ENCODE measurements around the gene LAMB1.
"Not testable (repeated sequence)": the region's sequence is repeated elsewhere in the genome, so short reads cannot be mapped to it uniquely, and the experiment has no call there.

The LAMB1 gene

DNA sequence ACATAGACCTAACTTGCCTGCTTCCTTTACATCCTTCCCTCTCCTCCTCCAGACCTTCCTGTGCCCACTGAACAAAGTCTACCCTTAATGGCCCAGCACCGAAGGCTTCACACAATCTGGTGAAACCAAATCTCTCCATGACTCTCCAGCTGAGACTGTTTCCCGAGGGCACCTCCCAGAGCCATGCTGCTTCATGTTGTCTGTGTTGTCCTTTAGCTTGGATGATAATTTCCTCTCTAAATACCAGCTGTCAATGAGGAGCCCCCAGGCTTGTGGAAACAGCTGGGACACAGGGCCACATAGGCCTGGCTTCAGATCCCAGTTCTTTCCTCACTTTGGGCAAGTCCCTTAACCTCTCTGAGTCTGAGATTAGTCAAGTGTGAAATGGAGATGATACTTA is 57.6 kb downstream of the LAMB1 start:
- no peak for DNase-seq (ENCODE audit: low spot score)

- DNase-seq (ENCODE audit: low spot score), result no peak
Observed at GRCh38 chr7:107944411-107945169, 58.4 kb downstream of the LAMB1 start.

GRCh38 chr7:107943018-107943417 is 59.9 kb downstream of the LAMB1 start:
- no peak for DNase-seq (ENCODE audit: low spot score)

DNA sequence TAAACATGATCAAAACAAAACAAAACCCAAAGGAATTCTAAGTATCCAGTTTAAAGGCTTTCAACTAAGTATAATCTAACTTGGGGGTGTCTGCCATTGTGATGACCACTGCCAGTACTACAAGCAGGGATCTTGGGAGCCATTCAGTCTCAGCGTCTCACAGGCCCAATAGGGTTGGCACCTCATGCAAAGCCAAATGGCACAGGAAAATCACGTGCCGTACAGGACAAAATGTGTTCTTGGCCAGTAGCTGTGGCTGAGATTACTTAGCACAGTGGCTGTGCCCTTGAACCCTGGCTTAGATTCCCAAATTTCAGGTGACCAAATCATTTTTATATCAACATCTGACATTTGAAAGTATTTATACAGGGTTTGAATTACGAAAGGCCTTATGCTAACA is 62.0 kb downstream of the LAMB1 start:
- DNase-seq (ENCODE audit: low spot score), result no peak

DNA sequence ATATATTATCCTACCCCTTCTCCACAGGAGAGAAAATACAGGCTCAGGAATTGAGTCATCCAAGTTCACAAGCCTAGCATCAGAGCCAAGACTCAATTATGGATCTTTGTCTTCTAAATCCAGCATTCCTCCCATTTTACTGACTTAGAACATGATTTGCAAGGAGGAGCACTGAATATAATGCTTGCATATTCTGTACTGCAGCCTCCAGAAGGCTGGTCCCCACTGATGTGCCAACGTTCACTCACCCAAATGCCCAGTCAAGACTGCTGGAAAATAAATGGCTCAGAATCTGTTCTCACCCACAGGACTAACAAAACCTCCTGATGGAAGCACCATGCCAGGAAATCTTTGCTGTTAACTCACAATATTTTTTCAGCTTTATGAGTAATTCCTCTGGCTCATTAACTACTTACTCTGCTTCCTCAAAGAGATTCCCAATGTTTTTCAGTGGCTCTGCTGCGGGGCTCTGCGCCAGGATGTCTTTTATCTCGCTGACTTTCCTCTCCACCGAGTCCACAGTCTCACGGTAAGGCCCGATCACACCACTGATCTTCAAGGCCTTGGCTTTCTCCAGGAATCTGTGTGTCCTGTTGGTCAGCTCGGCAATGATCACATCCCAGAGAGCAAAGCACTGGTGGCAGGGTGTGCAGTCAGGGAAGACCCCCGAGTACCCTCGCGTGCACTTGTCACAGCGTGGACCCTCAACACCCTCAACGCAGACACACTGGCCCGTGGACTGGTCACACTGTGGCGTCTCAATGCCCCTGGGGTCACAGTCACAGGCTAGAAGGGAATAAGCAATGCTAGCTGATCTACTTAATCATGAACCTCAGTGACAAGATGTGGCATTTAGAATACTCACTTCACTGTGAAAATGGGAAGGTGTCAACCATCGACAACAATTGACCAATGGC is 63.1 kb downstream of the LAMB1 start:
- DNase-seq (ENCODE audit: low spot score), result no peak

- DNase-seq (ENCODE audit: low spot score), result no peak
Observed at GRCh38 chr7:107938456-107939250, 64.3 kb downstream of the LAMB1 start.

DNA sequence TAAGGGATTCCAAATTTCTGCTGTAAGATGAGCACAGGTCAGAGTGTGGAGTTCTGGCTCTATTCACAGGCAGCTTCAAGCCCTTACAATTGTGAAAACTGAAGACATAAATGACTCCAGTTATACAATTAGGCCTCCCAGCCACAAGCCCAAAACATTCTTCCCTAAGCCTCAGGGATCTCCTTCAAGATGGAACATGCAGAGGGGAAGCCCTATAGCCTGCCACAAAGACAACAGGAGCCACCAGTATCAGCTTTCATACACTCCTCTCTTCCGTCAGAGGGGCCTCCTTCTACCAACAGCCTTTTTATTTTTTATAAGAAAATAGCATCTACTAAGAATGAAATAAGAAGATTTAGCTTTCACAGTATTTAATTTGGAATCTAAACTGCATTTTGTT is 65.4 kb downstream of the LAMB1 start:
- DNase-seq (ENCODE audit: low spot score), result no peak

- DNase-seq (ENCODE audit: low spot score), result no peak
Observed at GRCh38 chr7:107936312-107936711, 66.6 kb downstream of the LAMB1 start.

DNA sequence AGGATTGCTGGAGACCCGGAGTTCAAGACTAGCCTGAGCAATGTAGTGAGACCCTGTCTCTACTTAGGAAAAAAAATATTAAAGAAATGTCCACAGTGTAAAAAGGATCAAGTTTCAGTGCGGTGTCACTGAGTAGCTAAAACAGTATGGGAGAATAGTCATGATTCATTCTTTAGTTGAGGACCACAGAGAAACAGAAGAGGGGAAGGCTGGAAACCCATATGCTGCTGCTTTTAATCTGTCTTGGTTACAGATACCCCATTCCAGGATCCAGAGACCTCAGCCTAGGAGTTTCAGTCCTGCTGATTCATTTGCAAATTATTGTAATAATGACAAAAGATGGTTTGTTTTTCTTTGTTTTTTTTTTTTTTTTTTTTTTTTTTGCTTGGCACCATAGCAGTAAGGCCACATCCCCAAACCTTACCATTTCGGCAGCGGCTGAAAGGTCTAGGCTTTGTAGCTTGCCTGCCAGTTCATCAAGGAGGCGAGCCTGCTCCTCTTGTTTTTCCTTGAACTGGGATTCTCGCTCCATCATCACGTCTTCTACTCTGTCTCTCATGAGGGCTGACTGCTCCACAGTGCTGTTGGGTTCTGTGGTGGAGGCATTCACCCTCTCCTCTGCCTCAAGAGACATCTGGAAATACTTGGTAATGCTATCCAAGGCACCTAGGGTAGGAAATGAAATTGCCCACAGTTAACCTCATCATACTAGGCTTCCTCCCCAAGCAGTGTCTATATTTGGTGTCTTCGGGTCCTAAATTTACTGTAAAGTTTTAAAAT is 67.8 kb downstream of the LAMB1 start:
- DNase-seq (ENCODE audit: low spot score), result no peak

DNA sequence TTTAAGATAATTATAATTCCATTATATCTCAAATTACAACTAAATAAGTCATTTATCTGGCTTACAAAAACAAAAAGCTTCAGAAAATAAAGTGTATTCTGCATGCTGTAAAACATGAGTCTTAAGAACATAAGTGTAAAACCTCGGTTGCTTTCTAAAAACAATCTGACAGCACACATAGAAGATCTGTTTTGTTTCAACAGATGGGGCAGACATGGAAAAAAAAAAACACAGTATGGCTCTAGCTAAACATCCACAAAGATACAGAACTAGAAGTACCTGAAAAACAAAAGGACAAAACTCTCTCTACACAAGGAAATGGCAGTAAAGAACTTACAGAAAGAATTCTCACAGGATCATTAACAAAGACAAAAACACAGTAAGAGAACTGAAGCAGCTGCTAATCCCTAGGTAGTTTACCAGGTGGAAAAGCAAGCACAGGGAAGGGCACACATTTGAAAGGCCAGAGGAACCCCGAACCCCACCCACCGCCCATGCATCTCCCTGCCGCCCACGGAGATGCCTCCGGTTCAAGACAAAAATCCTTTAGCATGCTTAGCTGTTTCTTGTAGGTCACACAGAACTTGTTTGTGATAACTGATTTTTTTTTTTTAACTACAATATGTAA is 69.5 kb downstream of the LAMB1 start:
- DNase-seq (ENCODE audit: low spot score), result no peak

DNA sequence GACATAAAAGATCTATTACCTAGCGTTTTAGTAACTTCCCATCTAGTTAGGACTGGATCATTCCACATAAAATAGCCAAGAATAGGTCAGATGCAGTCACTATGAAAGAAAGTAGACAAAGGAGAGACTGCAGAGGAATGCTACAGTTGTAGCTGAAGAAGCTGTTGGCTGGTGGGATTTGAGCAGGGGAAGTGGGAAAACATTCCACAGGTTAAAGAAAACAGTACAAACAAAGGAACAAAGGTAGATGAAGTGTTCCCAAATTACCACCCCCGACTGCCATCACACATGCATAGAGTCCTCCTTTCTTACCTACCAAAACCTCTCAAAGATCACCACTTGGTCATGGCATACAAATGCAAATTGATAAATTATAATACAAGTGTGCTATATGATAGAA is 70.2 kb downstream of the LAMB1 start:
- DNase-seq (ENCODE audit: low spot score), result no peak

DNA sequence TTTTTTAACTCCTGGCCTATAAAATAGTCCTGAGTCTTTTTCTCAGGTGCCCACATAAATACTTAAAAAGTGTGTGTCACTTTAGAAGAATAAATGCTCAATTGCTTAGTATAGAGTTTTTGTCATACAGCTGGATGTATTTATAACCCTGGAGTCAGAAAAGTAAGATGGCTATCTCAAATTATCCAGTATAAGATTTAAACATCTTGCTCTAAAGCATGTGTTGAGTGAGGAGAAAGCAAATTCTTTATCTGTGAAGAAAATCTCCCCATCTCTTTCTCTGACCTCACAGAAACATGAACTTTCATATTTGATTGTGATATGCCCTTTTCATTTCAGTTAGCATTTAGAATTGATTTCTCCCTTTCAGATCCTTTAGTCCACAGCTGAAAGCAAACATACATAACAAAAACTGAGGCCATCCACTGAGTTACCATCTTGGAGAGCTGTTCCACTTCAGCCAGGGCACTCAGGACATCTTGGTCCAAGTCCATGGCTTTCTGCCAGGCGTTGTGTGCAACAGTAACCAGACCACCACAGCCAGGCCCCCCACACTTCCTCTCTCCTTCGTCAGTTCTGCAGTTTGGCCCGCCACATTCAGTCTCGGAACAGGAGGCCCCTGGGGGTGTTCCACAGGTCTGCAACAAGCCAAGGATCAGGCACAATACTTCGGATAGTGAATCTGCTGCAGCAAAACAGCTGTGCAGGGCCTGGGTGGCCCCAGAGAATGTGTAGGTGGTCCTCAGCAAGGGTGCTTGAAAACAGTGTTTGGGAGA is 71.0 kb downstream of the LAMB1 start:
- no peak for DNase-seq (ENCODE audit: low spot score)

- DNase-seq (ENCODE audit: low spot score), result no peak
Observed at GRCh38 chr7:107926481-107926880, 76.5 kb downstream of the LAMB1 start.

DNA sequence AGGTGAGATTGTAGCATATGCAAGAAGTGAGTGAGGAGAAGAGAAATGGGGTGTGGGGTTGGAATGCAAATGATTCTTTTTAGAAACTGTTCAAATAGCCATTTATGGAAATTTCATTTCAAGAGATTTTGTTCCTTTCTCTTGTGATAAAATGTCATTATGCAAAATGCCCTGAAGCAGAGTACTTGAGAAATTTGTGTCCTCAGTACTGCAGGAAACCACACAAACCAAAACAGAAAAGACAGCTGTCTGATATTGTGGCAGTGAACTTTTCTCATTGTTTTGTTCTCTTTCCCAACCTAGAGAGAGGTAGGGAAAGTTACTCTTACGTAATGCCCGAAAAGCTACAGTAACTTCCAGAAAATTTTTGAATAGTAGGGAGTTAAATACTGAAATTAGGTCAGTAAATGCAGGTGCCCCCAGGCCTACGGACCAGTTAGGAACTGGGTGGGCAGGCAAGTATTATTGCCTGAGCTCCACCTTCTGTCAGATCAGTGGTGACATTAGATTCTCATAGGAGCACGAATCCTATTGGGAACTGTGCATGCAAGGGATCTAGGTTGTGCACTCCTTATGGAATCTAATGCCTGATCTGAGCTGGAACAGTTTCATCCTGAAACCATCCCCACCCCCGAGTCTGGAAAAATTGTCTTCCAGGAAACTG is 78.0 kb downstream of the LAMB1 start:
- DNase-seq (ENCODE audit: low spot score), result no peak

DNA sequence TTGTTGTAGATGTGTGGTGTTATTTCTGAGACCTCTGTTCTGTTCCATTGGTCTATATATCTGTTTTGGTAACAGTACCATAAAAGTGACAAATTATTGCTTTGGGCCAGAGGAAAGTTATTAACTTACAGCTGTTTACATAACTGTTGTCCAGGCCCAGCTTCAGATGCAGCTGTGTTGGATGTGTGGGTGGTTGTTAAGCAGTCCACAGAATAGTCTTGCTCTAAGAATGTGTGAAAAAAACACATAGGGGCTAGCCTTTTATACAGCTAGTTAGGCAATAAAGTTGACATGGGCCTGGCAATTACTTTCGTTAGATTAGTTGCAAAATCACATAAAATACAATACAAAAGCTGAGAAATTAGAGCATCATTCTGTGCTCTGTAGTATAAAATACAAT is 80.1 kb downstream of the LAMB1 start:
- DNase-seq (ENCODE audit: low spot score), result no peak

GRCh38 chr7:107921826-107922225 is 81.1 kb downstream of the LAMB1 start:
- DNase-seq (ENCODE audit: low spot score), result not testable (repeated sequence)

DNA sequence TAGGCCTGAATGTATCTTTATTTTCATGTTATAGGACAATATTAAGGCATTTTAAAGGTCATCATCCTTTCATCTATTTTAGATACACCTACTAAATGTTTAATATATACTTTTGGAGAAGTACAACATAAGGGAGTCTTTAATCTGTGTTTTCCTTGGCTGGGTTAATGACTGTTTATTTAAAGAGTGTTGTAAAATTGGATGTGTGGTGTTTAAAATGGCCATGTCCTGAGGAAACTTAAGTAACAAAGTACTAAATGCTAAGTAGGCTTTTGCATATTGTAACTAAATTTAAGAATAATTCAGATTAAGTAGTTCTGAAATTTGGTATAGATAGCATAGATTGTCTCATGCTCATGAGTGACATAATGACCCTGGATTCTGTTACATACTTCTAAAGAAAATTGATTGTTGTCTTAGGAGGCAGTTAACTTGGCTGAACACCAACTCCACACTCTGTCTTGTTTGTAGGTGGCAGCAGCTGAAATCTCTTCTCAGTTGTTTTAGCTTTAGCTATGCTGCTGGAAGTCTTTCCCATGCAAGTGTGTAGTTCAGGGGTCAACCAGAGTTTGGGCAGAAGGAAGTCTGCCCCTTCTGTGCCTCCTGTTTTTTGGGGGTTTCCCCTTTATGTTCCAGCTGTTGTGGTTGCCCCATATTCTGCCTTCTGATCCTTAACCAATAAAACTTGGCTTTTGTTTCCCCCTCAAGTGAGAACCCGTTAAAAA is 82.8 kb downstream of the LAMB1 start:
- no peak for DNase-seq (ENCODE audit: low spot score)

DNA sequence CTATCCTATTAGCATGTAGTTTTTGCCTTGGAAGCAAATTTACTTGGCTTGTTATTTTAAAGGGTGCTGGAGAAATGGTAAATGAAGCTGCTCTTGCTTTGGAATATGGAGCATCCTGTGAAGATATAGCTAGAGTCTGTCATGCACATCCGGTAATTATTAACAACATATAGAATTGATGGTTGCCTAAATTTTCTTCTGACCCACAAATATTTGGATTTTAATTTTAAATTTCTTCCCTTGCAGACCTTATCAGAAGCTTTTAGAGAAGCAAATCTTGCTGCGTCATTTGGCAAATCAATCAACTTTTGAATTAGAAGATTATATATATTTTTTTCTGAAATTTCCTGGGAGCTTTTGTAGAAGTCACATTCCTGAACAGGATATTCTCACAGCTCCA is 84.0 kb downstream of the LAMB1 start:
- no peak for DNase-seq (ENCODE audit: low spot score)

Data from ecto neural progenitor cell (in vitro differentiated cells).